Activated CD4-positive, CD25-positive, alpha-beta regulatory T cell treated with anti-CD3 and anti-CD28 coated beads, Interleukin-2, amount 50 U/mL, for 72 hours (primary cell): ENCODE measurements around the gene ANO6.
"Not testable (repeated sequence)": the region's sequence is repeated elsewhere in the genome, so short reads cannot be mapped to it uniquely, and the experiment has no call there.

Experiments
- DNase-seq: peaks from one replicate; pipeline ENCODE4 v3.0.0; 2021

ANO6 gene

DNA sequence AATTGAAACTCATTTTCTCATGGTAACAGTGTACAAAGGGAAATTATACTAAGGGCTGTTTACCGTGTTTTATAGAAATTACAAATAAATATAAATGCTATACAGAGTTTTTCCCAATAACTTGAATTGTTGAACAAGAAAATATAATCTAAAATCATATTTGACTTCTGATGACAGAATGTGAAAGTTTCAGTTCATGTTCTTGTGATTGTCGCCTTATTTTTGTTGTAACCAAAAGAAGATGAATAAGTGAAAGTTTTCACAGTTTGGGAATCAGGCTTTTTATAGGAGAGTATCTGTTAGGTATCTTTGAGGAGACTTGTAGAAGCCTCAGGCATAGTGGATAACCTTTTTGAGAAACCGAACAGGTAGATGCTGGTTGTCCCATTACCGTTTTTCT is 28.1 kb downstream of the ANO6 start:
- no peak for DNase-seq

DNA sequence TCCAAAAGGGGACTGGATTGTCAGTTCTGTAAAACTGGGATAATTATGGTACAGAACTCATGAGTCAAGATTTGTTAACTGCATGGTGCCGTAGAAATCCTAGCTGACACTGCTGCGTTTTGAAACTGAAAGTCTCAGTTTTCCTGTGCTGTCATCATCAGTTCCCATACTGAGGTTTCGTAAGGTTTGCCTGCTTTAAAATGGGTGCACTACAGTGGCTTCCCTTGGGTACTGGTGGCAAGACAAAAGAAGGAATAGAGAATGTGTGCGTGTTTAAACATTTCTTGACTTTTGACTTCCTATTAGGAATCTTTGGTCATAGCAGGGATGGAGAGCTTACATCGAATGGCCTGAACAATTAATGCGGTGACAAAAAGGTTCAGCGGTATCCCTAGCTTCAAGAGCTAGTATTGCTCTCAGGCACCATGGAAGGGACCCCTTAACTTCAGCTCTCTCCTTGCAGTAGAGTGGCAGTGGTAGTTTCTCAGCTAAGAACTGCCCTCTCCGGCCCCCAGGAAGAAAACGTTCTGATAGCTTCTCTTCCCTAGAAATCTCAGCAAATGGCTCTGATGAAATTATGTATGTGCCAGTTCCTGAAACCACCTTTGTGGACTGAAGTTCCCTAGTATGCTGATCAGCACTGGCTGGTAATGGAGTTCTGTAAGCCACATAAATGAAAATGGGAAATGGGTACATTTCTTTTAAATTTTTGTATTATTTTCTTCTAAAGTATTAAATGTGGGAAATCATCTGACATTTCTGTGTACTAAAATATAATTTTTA is 28.9 kb downstream of the ANO6 start:
- DNase-seq, result no peak

DNA sequence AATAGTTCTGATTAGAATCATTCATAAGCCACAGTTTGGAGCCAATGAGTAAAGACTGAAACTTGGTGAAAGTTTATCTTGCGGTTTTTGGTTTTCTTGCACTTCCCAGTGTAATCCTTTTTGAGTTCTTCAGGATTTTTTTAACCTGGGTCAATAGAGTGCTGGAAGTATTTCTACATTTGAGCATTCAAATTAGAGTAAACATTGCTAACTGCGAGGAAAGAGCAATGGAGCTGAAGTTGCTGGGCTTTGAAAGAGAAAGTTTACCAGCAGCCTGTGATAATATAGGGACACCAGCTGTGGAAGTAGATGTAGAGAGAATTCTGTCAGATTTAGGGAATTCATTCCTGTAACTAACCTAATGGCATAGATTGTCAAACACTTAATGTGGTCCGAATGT is 30.3 kb downstream of the ANO6 start:
- DNase-seq, result no peak

DNA sequence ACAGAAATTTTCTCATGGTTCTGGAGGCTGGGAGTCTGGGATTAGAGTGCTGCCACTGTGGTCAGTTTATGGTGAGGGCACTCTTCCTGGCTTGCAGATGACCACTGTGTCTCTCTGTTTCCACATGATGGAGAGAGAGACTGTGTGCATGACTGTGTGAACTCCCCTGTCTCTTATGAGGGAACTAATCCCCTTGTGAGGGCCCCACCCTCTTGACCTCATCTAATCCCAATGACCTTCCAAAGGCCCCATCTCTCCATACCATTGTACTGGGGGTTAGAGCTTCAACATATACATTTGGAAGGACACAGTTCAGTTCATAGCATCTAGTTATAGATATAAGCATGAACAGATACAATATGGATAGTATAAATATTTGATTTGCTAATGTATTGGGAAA is 31.7 kb downstream of the ANO6 start:
- DNase-seq, result no peak

DNA sequence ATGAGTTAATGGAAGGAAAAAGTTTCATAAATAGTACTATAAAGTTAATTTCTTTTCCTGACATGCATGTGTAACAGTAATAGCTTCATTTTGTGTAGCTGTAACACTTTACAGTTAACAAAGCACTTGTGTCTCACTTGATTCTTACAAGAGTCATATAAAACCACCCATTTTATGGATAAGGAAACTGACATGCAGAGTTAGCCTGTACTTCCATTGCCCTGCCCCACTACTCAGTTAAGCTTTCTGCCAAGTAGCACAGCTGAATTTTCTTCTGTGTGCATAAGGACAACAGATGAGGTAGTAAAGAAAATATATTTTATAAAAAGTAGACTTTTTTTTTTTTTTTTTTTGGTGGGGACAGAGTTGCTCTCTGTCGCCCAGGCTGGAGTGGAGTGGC is 32.2 kb downstream of the ANO6 start:
- no peak for DNase-seq

DNA sequence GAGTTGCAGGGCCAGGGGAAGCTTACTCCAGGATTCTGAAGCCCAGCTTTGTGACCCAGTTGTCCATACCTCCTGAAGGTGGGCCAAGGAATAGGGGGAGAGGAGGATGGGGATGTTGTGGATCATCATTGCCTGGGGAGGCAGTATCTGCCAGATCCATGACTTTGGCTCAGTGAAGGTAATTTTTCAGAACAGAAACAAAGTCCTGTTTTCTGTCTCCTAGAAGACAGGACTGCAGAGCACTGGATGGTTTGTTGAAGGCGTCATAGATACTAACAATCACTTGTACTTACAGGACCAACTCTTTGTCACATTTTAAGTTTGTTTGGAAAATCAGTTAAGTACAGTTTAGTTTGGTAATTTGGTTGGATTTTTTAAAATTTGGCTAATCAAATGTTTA is 38.4 kb downstream of the ANO6 start:
- no peak for DNase-seq

DNA sequence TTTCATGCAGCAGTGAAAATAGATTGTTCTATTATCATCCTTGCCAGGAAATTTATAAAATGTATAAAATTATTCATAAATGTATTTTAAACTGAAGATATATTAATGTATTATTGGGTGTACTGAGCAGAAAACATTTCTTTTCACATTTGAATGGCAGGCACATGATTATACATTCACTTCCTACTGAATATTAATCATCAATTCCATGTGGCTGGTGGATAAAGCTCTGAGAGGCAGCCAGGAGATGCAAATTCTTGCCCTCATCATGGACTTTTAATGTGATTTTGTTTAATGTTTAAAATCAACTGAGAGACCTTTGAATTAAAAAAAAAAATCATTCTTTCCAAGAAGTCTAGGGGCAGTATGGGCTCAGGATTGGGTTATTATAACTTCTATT is 40.8 kb downstream of the ANO6 start:
- no peak for DNase-seq

DNA sequence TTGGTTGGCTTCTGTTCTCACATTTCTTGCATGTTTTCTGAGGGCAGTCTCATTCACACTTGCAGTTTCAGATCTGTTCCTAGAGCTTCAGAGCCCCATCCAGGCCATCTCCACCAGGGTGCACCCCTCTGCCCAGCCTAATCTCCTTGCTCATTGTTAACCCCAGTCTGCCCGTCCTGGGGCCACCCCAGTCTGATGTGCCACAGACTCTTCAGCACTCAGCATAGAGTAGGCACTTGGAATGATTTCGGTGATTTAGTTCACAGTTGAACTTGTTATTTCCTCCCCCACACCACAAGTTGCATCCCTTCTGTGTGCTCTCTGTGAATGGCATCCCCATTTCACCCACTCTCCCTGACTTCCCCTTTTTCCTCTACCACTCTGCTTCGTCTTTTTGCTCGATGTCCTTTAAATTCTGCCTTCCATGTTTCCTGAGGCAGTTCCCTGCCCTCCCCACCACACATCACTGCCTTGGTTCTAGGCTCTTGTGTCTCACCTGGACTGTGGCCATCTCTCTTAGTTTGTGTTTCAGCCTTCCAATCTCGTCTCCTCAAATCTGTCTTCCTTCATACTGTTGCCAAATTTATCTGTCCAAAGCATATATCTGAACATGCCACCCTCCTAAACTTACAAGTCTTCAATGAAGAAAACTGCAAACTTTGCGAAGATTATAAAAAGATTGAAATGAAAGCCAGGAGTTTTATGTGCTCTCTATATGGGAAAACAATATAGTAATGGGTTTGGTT is 41.5 kb downstream of the ANO6 start:
- DNase-seq, result no peak

DNA sequence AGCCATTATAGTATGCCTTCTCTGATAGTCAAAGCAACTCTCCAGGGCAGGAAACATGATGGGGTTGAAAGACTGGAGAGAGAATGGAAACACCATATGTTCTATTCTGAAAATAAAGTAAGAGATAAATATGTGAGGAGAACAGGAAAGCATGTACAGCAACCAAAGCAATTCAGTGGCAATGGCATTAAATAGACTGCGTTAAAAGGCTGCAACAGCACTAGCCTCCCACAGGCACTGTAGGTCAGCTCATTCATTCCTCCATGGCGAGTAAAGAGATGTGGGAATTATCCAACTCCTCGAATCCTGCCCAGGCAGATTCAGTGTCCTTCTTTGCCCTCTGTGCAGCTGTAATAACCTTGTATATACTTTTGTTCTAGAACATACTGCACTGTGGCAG is 43.8 kb downstream of the ANO6 start:
- no peak for DNase-seq

DNA sequence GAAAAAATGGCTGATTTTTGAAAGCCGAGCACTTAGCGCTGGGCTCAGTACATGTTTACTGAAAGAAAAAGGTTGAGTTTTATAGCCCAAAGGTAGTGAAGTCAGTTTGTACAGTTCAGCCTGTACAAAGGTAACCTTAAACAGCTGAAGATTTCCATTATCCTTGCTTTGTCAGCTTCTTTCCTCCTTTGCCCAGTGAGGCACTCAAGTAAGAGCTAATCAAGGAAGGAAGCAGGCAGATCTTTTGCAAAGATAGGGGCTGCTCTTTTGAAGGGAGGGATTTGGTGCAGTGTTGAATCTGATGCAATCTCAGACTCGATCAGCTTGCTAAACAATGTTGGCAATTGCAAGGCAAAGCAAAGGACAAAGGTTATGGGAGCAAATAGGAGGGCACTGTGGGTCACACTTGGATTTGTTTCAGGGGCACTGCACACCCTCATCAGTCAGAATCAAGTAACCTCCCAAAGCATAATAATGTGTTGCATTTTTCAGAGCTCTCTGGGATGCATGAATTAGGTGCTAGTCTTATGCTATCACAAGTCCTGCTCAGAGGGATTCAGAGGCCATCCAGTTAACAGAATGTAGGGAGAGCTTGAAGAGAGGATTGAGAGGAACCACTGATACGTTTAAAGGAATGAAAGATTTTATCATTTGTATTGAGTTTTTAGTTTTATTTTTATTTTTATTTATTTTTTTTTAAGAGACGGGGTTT is 44.4 kb downstream of the ANO6 start:
- DNase-seq, result no peak

DNA sequence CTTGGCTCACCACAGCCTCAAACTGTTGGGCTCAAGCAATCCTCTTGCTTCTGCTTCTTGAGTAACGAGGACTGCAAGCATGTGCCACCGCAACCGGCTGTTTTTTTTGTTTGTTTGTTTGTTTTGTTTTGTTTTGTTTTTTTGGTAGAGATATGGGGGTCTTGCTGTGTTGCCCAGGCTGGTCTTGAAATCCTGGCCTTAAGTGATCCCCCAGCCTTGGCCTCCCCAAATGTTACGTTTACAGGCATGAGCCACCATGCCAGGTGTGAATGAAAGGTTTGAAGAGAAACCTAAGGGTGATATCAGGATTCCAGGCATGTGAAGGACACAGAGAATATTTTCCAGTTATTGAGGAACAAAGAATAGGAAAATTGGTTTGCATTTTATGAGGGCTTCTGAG is 45.0 kb downstream of the ANO6 start:
- DNase-seq, result no peak

DNA sequence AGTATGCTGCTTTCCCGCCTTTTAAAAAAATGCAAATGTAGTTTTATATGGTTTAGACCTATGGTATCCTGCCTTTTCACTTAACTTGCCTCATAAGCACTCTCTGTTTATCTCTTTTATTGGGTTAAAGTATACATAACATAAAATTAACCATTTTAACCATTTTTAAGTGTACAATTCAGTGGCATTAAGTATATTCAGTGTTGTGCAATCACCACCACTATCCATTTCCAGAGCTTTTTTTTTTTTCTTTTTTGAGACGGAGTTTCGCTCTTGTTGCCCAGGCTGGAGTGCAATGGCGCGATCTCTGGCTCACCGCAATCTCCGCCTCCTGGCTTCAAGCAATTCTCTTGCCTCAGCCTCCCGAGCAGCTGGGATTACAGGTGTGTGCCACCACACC is 46.3 kb downstream of the ANO6 start:
- DNase-seq, result not testable (repeated sequence)

DNA sequence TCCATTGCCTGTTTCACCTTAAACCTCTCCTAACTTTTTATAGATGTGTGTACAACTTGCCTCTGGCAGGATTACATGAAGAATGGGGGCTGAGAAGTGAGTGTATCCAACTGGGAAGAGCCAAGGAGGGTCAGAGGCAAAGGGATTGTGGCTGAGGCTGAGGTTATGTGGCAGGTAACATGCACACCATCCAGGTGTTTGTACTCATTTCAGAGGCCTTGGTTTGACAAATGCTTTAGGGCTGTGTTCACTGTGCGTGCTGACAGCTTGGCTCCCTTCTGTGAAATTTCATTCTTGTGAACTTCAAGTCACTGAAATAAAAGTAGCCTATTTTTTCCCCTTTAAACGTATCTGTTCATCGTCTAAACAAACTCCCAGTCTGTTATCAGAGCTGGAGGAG is 47.7 kb downstream of the ANO6 start:
- DNase-seq, result no peak

DNA sequence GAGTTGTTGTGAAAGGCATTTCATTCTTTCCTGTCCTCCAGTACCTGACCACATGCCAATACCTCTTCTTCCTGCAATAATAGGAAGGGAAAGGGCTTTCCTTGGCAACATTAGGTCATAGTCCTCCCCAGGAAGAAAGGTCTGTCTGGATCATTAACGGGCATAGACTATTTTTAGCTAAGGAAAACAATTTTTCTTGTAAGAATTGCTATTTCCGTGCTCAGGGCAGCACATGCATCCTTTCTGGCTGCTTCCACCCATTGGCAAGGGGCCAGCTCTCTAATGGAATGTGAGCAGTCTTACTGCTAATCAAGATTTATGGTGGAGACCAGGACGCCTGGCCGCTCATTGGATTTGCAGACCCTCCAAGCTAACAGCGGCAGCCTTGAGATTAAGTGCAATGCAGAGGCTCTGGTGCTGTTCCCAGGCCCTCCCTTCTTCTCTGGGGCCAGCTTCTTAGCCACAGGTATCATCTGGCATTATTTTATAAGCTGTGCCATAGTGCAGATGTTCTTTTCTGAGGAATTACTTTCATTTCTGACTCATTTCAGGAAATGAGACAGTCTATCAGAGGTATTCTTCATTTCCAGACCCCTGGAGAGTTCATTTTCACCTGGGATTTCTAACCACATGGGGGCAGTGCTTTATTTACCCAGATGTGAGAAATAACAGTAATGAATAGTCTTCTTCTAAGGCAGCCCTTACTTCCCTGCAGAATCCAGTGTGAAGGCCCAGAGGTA is 52.9 kb downstream of the ANO6 start:
- no peak for DNase-seq

DNA sequence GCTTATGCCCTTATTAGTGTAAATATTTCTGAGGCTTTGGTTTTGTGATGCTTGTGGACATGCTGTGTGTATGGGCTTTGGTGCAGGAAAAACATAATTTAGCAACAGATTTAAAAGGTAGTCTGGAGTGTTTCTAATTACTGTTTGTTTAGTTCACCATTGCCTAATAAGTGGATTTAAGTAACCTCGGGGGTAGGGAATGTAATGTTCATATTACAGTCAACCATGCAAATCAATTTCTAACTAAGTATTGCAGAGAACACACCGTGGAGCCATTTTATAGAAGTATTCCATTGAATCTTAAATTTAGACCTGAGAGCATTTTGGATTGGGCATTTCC is 53.5 kb downstream of the ANO6 start:
- DNase-seq, result no peak

DNA sequence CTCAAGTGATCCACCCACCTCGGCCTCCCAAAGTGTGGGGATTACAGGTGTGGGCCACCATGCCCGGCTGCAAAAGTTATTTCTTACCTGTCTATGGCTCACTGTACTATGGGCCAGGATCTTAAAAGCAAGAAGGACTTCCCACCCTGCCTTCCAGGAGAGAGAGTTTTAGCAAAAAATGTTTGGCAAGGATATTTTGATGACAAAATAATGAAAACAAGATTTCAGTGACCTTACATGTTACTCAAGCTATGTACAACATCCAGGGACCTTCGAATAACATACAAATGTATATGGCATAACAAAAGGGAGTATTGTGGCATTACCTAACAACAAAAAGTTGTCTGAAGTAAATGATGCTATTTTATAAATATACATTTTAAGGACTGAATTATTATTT is 55.1 kb downstream of the ANO6 start:
- DNase-seq, result no peak

DNA sequence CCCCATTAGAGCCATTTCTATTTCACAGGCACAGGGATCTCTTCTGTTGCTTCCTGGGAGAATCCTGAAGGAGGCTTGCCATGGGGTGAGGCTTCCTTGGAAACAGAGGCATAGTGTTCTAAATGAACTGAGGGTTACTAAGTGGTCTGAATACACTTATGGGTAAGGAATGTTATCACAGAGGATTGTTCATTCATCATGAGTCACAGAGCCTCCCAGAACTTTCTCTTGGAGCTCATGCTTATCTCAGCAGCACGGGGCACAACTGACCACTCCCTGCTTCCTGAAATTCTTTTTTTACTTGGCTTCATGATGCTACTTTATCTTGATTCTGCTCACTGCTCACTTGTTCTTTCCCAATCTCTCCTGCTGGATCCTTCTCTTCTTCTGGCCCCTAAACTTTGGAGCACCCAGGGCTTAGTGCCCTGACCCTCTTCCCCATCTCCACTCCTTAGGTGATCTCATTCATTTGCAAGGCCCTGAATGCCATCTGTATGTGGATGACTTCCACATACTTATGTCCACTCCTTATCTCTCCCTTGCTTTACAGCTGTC is 57.9 kb downstream of the ANO6 start:
- no peak for DNase-seq

DNA sequence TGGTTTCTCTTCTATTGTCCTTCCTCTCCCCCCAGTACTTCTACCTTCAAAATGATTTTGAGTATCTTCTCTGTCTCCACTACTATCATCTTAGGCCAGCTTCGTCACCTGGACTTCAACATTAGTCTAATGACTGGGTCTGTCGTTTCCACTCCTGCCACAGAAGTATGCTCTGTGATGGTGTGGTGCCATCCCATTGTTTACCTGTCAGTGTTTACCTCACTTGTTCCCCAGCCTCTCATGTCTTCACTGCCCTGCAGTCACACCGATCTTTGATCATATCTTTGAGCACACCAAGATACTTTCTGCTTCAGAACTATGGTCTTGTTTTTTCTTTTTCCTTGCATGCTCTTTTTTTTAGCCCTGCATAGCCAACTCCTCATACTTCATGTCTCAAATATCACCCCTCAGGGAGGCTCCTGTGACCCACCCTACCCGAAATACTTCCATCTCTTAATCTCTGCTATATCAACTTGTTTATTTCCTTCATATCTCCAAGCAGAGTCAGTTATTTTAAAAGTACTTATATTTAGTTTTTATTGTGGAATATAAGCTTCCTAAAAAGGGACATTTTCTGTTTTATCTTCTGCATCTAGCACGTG is 60.4 kb downstream of the ANO6 start:
- DNase-seq, result no peak

DNA sequence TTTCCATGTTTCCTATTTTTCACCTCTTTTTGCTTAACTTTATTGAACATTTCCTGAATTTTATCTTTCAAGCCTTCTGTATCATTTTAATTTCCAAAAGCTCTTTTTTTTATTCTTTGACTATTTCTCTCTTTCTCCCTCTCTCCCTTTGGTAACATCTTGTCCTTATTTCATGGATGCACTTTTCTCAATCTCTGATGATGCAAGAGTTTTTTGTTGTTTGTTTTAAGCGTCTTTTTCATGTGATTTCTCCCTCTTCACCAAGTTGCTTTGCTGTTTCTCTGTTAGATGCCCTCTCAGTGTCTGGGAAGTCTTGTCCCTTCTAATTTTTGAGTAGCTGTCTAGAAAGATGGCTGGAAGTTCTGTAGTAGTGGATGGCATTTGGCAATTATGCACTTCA is 62.6 kb downstream of the ANO6 start:
- no peak for DNase-seq

DNA sequence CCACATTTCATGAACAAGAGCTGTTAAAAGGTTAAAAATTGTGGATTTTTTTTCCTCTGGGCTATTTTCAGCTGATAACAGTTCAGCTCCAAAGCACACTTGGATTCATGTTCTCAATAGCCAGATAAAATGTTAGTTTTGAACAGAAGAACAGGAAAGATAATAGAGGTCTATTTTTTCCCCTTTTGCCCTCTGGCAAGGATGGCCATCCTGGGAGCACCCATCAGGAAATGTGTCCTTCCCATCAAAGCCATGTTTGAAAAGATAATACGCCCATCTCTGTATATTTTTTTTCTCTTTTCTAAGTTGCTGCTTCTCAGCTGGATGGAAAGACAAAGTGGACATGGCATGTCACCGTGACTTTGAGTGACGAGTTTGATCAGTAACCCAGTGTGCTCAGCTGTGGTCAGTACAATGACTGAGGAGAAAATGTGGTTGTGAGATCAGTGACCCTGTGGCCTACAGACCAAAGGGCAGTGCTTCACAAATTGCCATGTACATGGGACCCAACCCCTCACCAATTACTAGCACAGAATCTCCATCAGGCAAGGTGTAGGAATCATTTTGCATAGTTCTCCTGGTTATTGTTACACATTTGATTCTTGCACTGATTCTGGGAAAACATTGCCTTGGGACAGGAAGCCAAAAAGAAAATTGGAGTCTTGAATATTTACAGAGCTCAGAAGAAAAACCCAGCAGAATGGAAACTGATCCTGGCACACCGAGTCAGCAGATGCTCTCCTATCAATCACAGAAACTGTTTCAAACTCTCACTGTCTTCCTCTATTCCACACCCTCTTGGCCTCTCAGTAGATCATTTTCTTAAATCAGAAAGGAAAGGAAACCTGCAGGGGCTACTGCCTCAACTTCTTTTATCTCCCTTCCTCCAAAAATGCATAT is 64.3 kb downstream of the ANO6 start:
- no peak for DNase-seq

DNA sequence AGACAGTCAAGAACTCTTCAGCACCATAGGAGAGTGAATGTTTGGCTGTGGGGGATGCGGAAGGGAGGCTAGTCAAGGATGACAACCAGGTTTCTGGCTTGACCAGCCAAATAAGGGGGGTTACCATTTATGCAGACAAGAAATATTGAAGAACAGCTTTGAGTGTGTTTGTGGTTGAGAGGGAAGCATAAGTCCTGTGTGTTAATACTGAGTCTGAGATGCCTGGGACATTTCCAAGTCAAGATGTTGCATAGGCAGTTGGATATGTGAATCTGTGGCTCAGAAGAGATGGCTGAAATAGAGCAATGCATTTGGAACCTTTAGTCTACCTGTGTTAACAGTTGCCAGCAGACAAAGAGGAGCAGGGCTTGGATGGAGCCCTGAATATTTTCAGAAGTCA is 66.1 kb downstream of the ANO6 start:
- no peak for DNase-seq

DNA sequence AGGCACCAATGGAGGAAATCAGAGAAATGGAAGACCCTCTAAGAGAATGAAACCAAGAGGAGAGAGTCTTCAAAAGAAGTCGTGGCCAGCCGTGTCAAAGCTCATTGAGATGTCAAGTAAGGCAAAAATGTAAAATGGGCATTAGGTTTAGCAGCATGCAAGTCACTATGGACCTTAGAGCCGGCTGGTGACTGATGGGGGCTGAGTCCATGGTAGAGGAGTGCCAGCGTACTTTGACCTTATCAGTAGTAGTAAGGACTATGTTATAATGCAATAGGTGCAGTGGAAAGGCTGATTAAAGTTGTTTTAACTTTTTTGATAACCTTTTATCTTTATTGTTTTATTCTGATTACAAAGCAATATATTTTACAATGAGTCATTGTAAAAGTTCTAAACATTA is 66.5 kb downstream of the ANO6 start:
- DNase-seq, result no peak
